Natural killer cell treated with Interleukin-12 subunit alpha and Interleukin-12 subunit beta and Interleukin-15 and Interleukin-18, amount 100 ng/mL, for 72 hours (primary cell): ENCODE data around the gene NDN. TPM values are rescaled to one million over a fixed set of nuclear protein-coding genes. Genes with fewer than 3 reads are reported as not detected.

ENCODE experiments used
- ATAC-seq, 2 donors: fragments of 150-1000 bp; cut with Tn5 transposase in 1 of 2; sonication (Bioruptor Pico), chemical (Tn5 transposase) in 1 of 2; 2 replicates each; pipeline ENCODE4 v1.10.0; 2021
- DNase-seq: peaks from one replicate; pipeline ENCODE4 v3.0.0; 2022; ENCODE audit warnings: low spot score
- H3K27ac Mint-ChIP-seq, 2 donors: 1 replicate in 1 of 2; 2 replicates in 1 of 2; pipeline ENCODE4 v1.8.0; 2022; ENCODE audit warnings: mixed read lengths in 2 of 2, mild to moderate bottlenecking in 1 of 2, moderate library complexity in 1 of 2
- H3K27me3 Mint-ChIP-seq, 2 donors: 1 replicate in 1 of 2; 2 replicates in 1 of 2; pipeline ENCODE4 v1.8.0; 2022; ENCODE audit warnings: mixed read lengths in 2 of 2
- H3K36me3 Mint-ChIP-seq: one replicate; pipeline ENCODE4 v1.8.0; 2022; ENCODE audit warnings: mixed read lengths
- H3K4me1 Mint-ChIP-seq, 2 donors: 1 replicate in 1 of 2; 2 replicates in 1 of 2; pipeline ENCODE4 v1.8.0; 2022; ENCODE audit warnings: low read depth in 2 of 2, mixed read lengths in 2 of 2, mild to moderate bottlenecking in 1 of 2
- H3K4me3 Mint-ChIP-seq: one replicate; pipeline ENCODE4 v1.8.0; 2022; ENCODE audit warnings: mixed read lengths
- H3K9me3 Mint-ChIP-seq: 2 replicates; pipeline ENCODE4 v1.8.0; 2022; ENCODE audit warnings: mixed read lengths
- total RNA-seq, 2 donors: library from RNA; stranded (reverse); gene quantifications; one replicate each; pipeline ENCODE4 v1.2.3, GENCODE V29; 2022

Gene NDN
- total RNA-seq, 2 donors from 2014 or later, result 0.98 to 3.0 TPM

DNA sequence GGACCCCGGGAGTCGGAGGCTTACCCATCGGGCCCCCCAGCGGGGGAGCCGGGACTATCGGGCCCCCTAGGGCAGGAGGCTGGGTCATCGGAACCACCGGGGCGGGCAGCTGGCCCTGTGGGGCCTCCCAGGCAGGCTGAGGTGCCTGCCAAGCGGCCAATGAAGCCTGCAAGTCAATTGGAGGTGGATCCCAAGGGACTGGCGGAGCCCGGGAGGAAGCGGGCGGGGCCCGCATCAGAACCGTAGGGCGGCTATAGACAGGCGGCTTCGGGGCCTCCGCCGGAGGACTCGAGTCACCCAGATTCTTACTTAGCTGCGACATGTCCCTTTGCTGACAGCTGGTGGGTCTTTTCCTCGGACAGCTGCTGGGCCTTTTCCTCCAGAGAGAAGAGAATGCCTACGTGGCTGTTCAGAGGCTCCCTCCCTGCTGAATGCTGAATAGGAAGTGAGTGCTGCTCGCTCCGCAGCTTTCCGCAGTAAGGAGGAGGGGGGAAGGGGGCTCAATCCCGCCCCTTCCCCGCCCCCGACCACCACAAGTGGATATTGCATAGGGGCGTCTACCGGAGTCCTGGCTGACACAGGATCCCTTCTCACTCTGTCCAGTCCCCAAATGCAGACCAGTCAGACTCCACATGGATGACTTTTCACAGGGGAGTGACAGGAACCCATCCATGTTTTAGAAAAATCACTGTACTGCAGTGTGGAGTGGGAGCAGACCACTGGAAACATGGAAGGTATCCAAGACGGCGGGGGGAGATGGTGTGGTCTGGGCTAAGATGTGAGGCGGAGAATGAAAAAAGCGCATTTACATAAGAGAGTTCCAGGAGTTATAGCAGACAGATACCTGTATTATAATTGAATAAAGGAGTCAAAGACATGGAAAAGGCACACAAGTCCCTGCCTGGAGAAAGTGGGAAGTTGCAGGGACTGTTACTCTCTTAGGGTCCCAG, 39.4 kb downstream of the NDN start, which contains the start of gene MAGEL2:
Gene MAGEL2 (minus strand): TSS at position 447 of the 950 bp plus-strand sequence. CDS start 125 bp downstream, at position 322.
- no peak within 1 kb of the TSS for H3K27ac Mint-ChIP-seq
- no peaks in the 10 kb centered on the region for H3K36me3 Mint-ChIP-seq
- ATAC-seq (no peak), DNase-seq (no peak)
- peaks cover 6 to 10% of the 10 kb centered on the region in 2 donors for H3K27me3 Mint-ChIP-seq
- H3K4me3 Mint-ChIP-seq, result no peak within 1 kb of the TSS
- H3K9me3 Mint-ChIP-seq, result no peaks in the 10 kb centered on the region
- H3K4me1 Mint-ChIP-seq, result no peaks in the 10 kb centered on the region

DNA sequence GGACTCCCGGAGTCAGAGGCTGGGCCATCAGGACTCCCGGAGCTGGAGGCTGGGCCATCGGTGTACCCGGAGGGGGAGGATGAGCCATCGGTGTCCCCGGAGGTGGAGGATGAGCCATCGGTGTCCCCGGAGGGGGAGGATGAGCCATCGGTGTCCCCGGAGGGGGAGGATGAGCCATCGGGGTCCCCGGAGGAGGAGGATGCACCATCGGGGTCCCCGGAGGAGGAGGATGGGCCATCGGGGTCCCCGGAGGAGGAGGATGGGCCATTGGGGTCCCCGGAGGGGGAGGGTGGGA, 40.2 kb downstream of the NDN start:
- Mint-ChIP-seq H3K4me3 (no peak overlapping the region), H3K4me1 (no peaks in the 10 kb centered on the region), H3K9me3 (no peaks in the 10 kb centered on the region), H3K36me3 (no peaks in the 10 kb centered on the region), H3K27ac (no peak overlapping the region), H3K27me3 (peaks cover 6 to 10% of the 10 kb centered on the region in 2 donors)
- no peak for ATAC-seq
- no peak for DNase-seq

DNA sequence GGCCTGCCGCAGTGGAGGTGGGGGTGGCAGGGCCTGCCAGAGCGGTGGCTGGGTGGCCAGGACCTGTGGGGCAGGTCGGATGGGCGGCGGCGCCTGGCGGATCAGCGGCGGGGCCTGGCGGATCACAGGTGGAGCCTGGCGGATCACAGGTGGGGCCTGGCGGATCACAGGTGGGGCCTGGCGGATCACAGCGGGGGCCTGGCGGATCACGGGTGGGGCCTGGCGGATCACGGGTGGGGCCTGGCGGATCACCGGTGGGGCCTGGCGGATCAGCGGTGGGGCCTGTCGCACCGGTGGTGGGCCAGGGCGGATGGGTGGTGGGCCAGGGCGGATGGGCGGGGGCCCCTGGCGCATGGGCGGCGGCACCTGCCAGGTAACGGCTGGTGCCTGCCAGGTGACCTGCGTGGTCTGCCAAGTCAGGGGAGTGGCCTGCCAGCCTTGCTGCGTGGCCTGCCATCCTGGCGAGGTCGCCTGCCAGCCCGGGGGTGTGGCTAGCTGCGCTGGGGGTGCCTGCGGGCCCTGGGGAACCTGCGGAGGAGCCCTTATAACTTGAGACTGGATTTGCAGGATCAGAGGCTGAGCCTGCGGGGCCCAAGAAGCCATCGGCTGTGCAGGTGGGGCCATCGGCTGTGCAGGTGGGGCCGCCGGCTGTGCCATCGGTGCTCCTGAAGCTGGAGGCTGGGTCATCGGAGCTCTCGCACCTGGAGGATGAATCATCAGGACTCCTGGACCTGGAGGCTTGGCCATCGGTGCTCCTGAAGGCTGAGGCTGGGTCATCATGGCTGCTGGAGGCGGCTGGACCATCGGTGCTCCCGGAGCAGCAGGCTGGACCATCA, 40.7 kb downstream of the NDN start:
- no peak for ATAC-seq
- Mint-ChIP-seq H3K36me3 (no peaks in the 10 kb centered on the region), H3K27me3 (peaks cover 6 to 10% of the 10 kb centered on the region in 2 donors), H3K27ac (no peak overlapping the region), H3K4me1 (no peaks in the 10 kb centered on the region), H3K9me3 (no peaks in the 10 kb centered on the region), H3K4me3 (no peak overlapping the region)
- no peak for DNase-seq

DNA sequence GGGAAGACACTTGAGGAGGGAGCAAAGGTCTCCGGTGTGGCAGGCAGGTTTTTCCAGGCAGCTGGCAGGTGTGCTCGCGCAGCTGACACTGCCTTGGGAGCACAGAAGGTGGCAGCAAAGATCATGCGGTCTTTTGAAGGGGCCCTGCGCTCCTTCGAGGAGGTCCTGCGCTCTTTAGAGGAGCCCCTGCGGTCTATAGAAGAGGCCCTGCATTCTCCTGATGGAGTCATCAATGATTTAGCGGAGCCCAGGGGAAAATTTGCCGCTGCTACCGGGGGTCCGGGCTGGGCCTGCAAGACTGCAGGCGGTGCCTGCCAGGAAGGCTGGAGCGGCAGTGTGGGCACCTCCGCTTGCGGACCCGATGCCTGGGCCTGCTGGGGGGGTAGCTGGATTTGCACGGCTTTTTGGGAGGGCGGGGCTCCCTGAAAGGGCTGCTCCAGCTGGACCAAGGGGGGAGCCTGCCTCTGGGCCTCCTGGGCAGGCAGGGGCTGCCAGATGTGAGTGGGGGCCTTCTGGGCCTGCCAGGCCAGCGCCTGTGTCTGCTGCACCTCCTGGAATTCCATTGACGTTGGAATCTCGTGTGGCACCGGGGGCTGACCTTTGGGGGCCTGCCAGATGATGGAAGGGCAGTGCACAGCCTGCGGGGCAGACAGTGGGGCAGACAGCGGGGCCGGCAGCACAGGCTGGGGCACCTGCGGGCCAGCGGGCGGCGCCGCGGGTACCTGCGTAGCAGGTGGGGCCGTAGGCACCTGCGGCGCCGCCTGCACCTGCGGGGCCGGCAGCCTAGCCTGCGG, 41.5 kb downstream of the NDN start:
- DNase-seq (no peak), ATAC-seq (no peak)
- H3K4me3 Mint-ChIP-seq, result no peak overlapping the region
- H3K27ac Mint-ChIP-seq, result no peak overlapping the region
- no peaks in the 10 kb centered on the region for H3K36me3 Mint-ChIP-seq
- H3K27me3 Mint-ChIP-seq, result peaks cover 6 to 10% of the 10 kb centered on the region in 2 donors
- H3K4me1 Mint-ChIP-seq, result no peaks in the 10 kb centered on the region
- H3K9me3 Mint-ChIP-seq, result no peaks in the 10 kb centered on the region

DNA sequence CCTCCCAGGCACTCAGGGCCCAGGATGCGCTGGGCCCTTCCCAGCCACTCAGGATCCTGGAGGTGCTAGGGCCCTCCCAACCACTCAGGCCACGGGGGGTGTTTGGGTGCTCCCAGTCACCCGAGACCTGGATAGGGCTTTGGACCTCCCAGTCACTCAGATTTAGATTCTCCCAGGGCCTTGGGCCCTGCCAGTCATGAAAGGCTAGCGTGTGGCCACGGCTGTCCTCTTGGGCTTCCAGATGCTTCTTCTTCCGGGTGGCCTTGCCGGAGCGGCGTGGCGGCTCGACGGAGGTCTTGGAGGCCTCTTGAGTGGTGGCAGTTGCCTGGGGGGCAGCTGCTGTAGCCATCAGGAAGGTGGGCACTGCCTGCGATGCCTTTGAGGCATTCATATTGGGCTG, 42.3 kb downstream of the NDN start:
- H3K36me3 Mint-ChIP-seq, result no peaks in the 10 kb centered on the region
- no peak for DNase-seq
- no peak overlapping the region for H3K4me3 Mint-ChIP-seq
- H3K4me1 Mint-ChIP-seq, result no peaks in the 10 kb centered on the region
- no peak overlapping the region for H3K27ac Mint-ChIP-seq
- H3K9me3 Mint-ChIP-seq, result no peaks in the 10 kb centered on the region
- H3K27me3 Mint-ChIP-seq, result peaks cover 6 to 10% of the 10 kb centered on the region in 2 donors
- no peak for ATAC-seq

DNA sequence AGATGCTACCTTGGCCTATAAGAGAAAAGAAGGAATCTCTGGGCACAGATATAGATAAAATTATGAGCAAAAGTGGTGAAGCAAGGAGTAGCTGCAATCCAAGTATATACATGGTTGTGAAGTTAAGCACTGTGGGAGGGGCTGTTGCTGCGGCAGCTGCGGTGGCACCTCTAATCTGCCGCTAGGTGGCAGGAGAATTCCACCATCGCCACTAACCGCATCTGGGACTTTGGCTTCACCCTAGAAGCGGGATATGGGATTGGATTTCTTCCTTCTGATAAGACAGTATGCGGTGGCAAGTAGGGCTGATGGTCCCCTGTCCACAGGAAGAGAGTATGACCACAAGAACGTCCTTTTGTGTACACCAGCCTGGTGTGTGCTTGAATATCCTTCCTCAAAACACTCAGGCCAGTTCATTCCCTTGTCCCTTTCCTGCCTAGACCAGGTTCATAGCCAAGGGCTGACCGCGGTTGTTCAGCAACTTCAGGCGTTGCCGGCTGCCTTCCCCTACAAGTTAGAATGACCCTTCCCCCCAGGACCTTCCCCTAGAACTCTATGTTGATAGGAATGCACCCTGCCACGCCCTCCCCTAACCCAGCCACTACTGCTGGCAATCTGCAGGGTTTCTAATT, 44.6 kb downstream of the NDN start:
- Mint-ChIP-seq H3K4me3 (no peak overlapping the region), H3K27me3 (no peaks in the 10 kb centered on the region), H3K36me3 (no peaks in the 10 kb centered on the region), H3K27ac (no peak overlapping the region), H3K4me1 (no peaks in the 10 kb centered on the region), H3K9me3 (no peaks in the 10 kb centered on the region)
- DNase-seq (no peak), ATAC-seq (peak in 1 of 2 donors; percentile 29)

Other genes starting within 250 kb of the NDN start
- not detected for gene GOLGA6L2, start 240.1 kb downstream of the NDN start, total RNA-seq
- gene MKRN3, start 121.6 kb downstream of the NDN start, total RNA-seq, result 1 to 10 TPM in 1 of 2 donors, under 1 TPM in 1; 0.93 to 1.3 TPM
- not detected for gene MAGEL2, start 39.4 kb downstream of the NDN start, total RNA-seq